Measurements from ENCODE around the gene CASZ1. TPM values are rescaled to one million over a fixed set of nuclear protein-coding genes. Genes with fewer than 3 reads are reported as not detected.
A peak's percentile ranks its signal among the peaks of the same experiment; 100 is the strongest.

CASZ1 gene
- total RNA-seq, 1 donor from 2014 or later = 3.4 TPM

DNA sequence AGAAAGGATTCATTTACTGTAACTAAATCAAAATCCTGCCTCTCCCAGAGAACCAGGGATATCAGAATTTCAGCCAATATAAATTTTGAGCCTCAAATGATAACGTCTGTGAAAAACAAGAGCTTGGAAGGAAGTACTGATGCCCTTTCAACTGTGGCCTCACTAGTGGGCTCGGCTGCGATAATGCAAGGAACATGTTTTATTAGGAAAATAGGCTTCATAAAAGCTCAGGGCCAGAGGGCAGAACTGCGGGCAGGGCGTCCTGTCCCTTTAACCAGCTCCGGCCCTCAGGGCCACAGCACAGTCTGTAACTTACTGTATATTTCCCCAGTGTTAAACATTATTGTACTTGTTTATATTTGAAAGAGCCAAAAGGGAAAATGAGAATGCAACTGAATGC lies 199.7 kb downstream of the CASZ1 start:
- TF ChIP-seq, protein P1, sequence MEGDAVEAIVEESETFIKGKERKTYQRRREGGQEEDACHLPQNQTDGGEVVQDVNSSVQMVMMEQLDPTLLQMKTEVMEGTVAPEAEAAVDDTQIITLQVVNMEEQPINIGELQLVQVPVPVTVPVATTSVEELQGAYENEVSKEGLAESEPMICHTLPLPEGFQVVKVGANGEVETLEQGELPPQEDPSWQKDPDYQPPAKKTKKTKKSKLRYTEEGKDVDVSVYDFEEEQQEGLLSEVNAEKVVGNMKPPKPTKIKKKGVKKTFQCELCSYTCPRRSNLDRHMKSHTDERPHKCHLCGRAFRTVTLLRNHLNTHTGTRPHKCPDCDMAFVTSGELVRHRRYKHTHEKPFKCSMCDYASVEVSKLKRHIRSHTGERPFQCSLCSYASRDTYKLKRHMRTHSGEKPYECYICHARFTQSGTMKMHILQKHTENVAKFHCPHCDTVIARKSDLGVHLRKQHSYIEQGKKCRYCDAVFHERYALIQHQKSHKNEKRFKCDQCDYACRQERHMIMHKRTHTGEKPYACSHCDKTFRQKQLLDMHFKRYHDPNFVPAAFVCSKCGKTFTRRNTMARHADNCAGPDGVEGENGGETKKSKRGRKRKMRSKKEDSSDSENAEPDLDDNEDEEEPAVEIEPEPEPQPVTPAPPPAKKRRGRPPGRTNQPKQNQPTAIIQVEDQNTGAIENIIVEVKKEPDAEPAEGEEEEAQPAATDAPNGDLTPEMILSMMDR (IDR thresholded peaks at IDR 0.05) = no peak
- TF ChIP-seq EZH2phosphoT487 (IDR thresholded peaks at IDR 0.05) (no peak), EZH2 (IDR thresholded peaks at IDR 0.05) (no peak)
- H3K27ac Mint-ChIP-seq = no peak overlapping the region
- H3K79me2 ChIP-seq (ENCODE audit: low read depth) = peaks cover 4% of the 10 kb centered on the region
- no peak overlapping the region for H3K4me2 ChIP-seq
- no peak overlapping the region for H3K27ac ChIP-seq
- no peak overlapping the region for H3K4me3 Mint-ChIP-seq
- peaks cover 68% of the 10 kb centered on the region for H3K4me1 Mint-ChIP-seq
- peaks cover 52% of the 10 kb centered on the region for H4K20me1 ChIP-seq (ENCODE audit: low read depth)
- H3K9ac ChIP-seq = no peak overlapping the region
- H3K4me1 ChIP-seq = peaks cover 45% of the 10 kb centered on the region
- peaks cover 2% of the 10 kb centered on the region for H3K27me3 Mint-ChIP-seq (ENCODE audit: insufficient read depth, low read depth)
- H3K4me3 ChIP-seq = no peak overlapping the region
- H3K36me3 ChIP-seq = no peaks in the 10 kb centered on the region
- H2AFZ ChIP-seq (replicated peaks) = no peak overlapping the region
- no peaks in the 10 kb centered on the region for H3K9me3 Mint-ChIP-seq
- H3K27me3 ChIP-seq = no peaks in the 10 kb centered on the region
- no peaks in the 10 kb centered on the region for H3K9me3 ChIP-seq (ENCODE audit: low read depth)
- H3F3A ChIP-seq (ENCODE audit: low read depth) = peaks cover 19% of the 10 kb centered on the region
- DNase-seq (ENCODE audit: low spot score) = no peak
- no peaks in the 10 kb centered on the region for H3K36me3 Mint-ChIP-seq

DNA sequence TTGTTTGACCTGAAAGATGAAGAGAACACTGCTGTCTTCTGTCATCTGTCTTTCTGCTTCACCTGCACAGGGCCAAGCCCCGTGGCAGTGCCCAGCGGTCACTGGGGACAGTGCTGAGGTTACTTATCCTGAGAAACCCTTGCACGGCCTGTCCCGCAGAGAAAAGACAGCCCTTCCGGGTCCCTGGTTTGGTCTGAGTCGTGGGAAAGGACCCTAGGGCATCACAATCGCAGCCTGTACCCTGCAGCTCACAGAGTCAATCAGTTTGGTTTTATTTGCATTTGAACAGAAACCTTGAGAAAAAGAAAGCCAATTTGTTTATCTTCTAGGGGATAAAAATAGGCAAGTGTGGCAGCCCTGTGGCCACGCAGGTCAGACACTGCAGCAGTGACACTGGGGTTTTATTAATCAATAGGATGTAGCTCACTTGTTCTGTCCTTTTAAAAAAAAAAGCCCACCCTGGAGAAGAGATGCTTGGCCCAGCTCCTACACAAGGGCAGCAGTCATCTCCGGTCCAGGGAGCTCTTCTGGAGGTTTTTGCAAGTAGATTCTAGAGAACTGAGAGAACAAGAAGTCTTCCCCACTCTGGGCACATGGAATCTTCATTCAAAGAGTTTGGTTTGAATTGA lies 201.7 kb downstream of the CASZ1 start:
- Mint-ChIP-seq H3K36me3 (no peaks in the 10 kb centered on the region), H3K4me1 (peaks cover 61% of the 10 kb centered on the region), H3K27ac (peak overlapping the region; percentile 42), H3K27me3 (ENCODE audit: insufficient read depth, low read depth) (peaks cover 2% of the 10 kb centered on the region), H3K4me3 (no peak overlapping the region), H3K9me3 (no peaks in the 10 kb centered on the region)
- H3K27ac ChIP-seq = no peak overlapping the region
- H3K4me3 ChIP-seq = no peak overlapping the region
- DNase-seq (ENCODE audit: low spot score) = no peak
- H3K4me1 ChIP-seq = peaks cover 40% of the 10 kb centered on the region
- H3K4me2 ChIP-seq = no peak overlapping the region
- no peaks in the 10 kb centered on the region for H3K9me3 ChIP-seq (ENCODE audit: low read depth)
- TF ChIP-seq, protein P1 (IDR thresholded peaks at IDR 0.05) = no peak
- TF ChIP-seq EZH2phosphoT487 (IDR thresholded peaks at IDR 0.05) (no peak), EZH2 (IDR thresholded peaks at IDR 0.05) (no peak)
- no peak overlapping the region for H3K9ac ChIP-seq
- H3K79me2 ChIP-seq (ENCODE audit: low read depth) = peaks cover 4% of the 10 kb centered on the region
- no peaks in the 10 kb centered on the region for H3K27me3 ChIP-seq
- H3K36me3 ChIP-seq = no peaks in the 10 kb centered on the region
- H3F3A ChIP-seq (ENCODE audit: low read depth) = peaks cover 12% of the 10 kb centered on the region
- no peak overlapping the region for H2AFZ ChIP-seq (replicated peaks)
- H4K20me1 ChIP-seq (ENCODE audit: low read depth) = peaks cover 63% of the 10 kb centered on the region

DNA sequence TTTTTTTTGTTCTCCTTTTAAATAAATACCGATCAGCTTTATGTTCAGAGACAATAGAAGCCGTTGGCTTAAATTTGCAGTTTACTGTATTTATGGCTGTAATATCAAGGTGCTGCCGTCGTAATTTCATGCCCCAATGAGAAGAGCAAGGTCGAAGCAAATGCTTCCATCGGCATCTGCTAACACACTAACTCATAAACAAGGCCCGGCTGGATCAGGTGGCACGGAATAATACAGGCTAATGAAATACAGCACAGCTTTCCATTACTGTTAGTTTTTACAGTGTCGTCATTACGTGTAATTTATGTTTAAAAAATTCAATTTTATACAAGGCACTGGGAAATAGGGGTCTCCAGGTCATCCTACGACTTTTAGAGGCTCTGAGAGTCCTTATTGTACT lies 202.7 kb downstream of the CASZ1 start:
- H3K4me1 Mint-ChIP-seq = peaks cover 56% of the 10 kb centered on the region
- H3K9me3 Mint-ChIP-seq = no peaks in the 10 kb centered on the region
- peaks cover 40% of the 10 kb centered on the region for H3K4me1 ChIP-seq

DNA sequence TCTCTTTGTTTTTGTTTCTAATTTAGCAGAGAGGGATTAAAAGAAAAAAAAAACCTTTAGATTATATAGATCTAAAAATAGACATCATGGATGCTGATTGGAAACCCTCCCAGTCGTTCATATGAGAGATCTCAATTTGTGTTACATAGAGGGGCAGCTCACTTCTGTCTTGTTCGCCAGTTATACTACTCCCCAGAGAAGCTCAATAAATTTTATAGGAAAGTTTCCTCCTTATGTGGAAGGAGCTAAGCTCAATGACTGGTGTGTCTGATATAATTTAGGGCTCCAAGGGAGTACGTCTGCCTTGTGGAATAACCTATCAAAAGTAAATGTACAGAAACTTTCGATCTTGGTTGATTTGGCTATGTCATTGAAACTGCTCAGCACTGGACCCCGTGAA lies 204.1 kb downstream of the CASZ1 start:
- no peak for TF ChIP-seq EZH2phosphoT487 (IDR thresholded peaks at IDR 0.05)
- no peak for TF ChIP-seq EZH2 (IDR thresholded peaks at IDR 0.05)
- TF ChIP-seq, protein P1 (IDR thresholded peaks at IDR 0.05) = no peak
- H3K27ac Mint-ChIP-seq = no peak overlapping the region

More for the DNA sequence above, 202.7 kb downstream of the CASZ1 start:
- H2AFZ ChIP-seq (replicated peaks) = no peak overlapping the region
- Mint-ChIP-seq H3K36me3 (no peaks in the 10 kb centered on the region), H3K4me3 (no peak overlapping the region), H3K27ac (no peak overlapping the region), H3K27me3 (ENCODE audit: insufficient read depth, low read depth) (peaks cover 2% of the 10 kb centered on the region)
- H3K27me3 ChIP-seq = no peaks in the 10 kb centered on the region
- H3K36me3 ChIP-seq = no peaks in the 10 kb centered on the region
- H3F3A ChIP-seq (ENCODE audit: low read depth) = peaks cover 12% of the 10 kb centered on the region
- H3K79me2 ChIP-seq (ENCODE audit: low read depth) = peaks cover 4% of the 10 kb centered on the region
- no peak overlapping the region for H3K4me2 ChIP-seq
- H3K4me3 ChIP-seq = no peak overlapping the region
- no peak for TF ChIP-seq EZH2 (IDR thresholded peaks at IDR 0.05)
- peaks cover 66% of the 10 kb centered on the region for H4K20me1 ChIP-seq (ENCODE audit: low read depth)
- no peak overlapping the region for H3K9ac ChIP-seq
- no peak overlapping the region for H3K27ac ChIP-seq
- no peaks in the 10 kb centered on the region for H3K9me3 ChIP-seq (ENCODE audit: low read depth)
- no peak for DNase-seq (ENCODE audit: low spot score)

More for the DNA sequence above, 204.1 kb downstream of the CASZ1 start:
- H3K9me3 Mint-ChIP-seq = no peaks in the 10 kb centered on the region
- Histone ChIP-seq H4K20me1 (ENCODE audit: low read depth) (peaks cover 52% of the 10 kb centered on the region), H3K9ac (no peak overlapping the region), H3K4me2 (no peak overlapping the region), H3F3A (ENCODE audit: low read depth) (peaks cover 12% of the 10 kb centered on the region), H3K27ac (no peak overlapping the region), H3K27me3 (no peaks in the 10 kb centered on the region), H3K79me2 (ENCODE audit: low read depth) (peaks cover 4% of the 10 kb centered on the region), H3K36me3 (no peaks in the 10 kb centered on the region), H2AFZ (replicated peaks) (no peak overlapping the region), H3K9me3 (ENCODE audit: low read depth) (no peaks in the 10 kb centered on the region), H3K4me1 (peaks cover 30% of the 10 kb centered on the region), H3K4me3 (no peak overlapping the region)
- peaks cover 4% of the 10 kb centered on the region for H3K27me3 Mint-ChIP-seq (ENCODE audit: insufficient read depth, low read depth)
- H3K4me3 Mint-ChIP-seq = no peak overlapping the region
- DNase-seq (ENCODE audit: low spot score) = no peak
- H3K4me1 Mint-ChIP-seq = peaks cover 42% of the 10 kb centered on the region
- no peaks in the 10 kb centered on the region for H3K36me3 Mint-ChIP-seq

All from neural progenitor cell (in vitro differentiated cells).